ENCODE measurements around the gene OR6V1.
A peak's percentile ranks its signal among the peaks of the same experiment; 100 is the strongest.

Gene OR6V1

GRCh38 chr7:143052041-143052440 lies at the start of gene OR6V1:
Gene OR6V1 (plus strand): TSS chr7:143052341. CDS start chr7:143052341, 0 bp downstream.
- DNase-seq = no peak

- no peak for DNase-seq
Measured at GRCh38 chr7:143002898-143003297, 49.2 kb upstream of the OR6V1 start.

- peak; percentile 73 for DNase-seq
Measured at GRCh38 chr7:143003393-143004051, 48.6 kb upstream of the OR6V1 start.

GRCh38 chr7:143005632-143006260 lies 46.4 kb upstream of the OR6V1 start:
- DNase-seq = no peak

GRCh38 chr7:143008007-143008901 lies 43.9 kb upstream of the OR6V1 start:
- DNase-seq = peak; percentile 84

GRCh38 chr7:143012001-143012400 lies 40.1 kb upstream of the OR6V1 start:
- DNase-seq = no peak

- no peak for DNase-seq
Measured at GRCh38 chr7:143012409-143012808, 39.7 kb upstream of the OR6V1 start.

- no peak for DNase-seq
Measured at GRCh38 chr7:143013473-143013872, 38.7 kb upstream of the OR6V1 start.

GRCh38 chr7:143013893-143014292 lies 38.2 kb upstream of the OR6V1 start:
- DNase-seq = no peak

GRCh38 chr7:143015084-143015483 lies 37.1 kb upstream of the OR6V1 start:
- DNase-seq = no peak

GRCh38 chr7:143015926-143016490 lies 36.1 kb upstream of the OR6V1 start:
- DNase-seq = no peak

- no peak for DNase-seq
Measured at GRCh38 chr7:143016996-143017395, 35.1 kb upstream of the OR6V1 start.

- DNase-seq = no peak
Measured at GRCh38 chr7:143018931-143019330, 33.2 kb upstream of the OR6V1 start.

- no peak for DNase-seq
Measured at GRCh38 chr7:143023047-143023446, 29.1 kb upstream of the OR6V1 start.

- DNase-seq = no peak
Measured at GRCh38 chr7:143025371-143025770, 26.8 kb upstream of the OR6V1 start.

GRCh38 chr7:143027032-143027431 lies 25.1 kb upstream of the OR6V1 start, which contains the start of gene OR9A2:
Gene OR9A2 (minus strand): TSS chr7:143027132. CDS start chr7:143027132, 0 bp downstream.
- DNase-seq = no peak

- DNase-seq = no peak
Measured at GRCh38 chr7:143027683-143028082, 24.5 kb upstream of the OR6V1 start.

- no peak for DNase-seq
Measured at GRCh38 chr7:143038635-143039034, 13.5 kb upstream of the OR6V1 start.

GRCh38 chr7:143040209-143040715 lies 11.9 kb upstream of the OR6V1 start:
- no peak for DNase-seq

GRCh38 chr7:143041346-143041745 lies 10.8 kb upstream of the OR6V1 start:
- no peak for DNase-seq

GRCh38 chr7:143042159-143042789 lies 9.9 kb upstream of the OR6V1 start:
- DNase-seq = no peak

GRCh38 chr7:143042790-143043271 lies 9.3 kb upstream of the OR6V1 start:
- no peak for DNase-seq
